Measurements from ENCODE around the gene TNFRSF19.
"Not testable (repeated sequence)": the region's sequence is repeated elsewhere in the genome, so short reads cannot be mapped to it uniquely, and the experiment has no call there.

Gene TNFRSF19

DNA sequence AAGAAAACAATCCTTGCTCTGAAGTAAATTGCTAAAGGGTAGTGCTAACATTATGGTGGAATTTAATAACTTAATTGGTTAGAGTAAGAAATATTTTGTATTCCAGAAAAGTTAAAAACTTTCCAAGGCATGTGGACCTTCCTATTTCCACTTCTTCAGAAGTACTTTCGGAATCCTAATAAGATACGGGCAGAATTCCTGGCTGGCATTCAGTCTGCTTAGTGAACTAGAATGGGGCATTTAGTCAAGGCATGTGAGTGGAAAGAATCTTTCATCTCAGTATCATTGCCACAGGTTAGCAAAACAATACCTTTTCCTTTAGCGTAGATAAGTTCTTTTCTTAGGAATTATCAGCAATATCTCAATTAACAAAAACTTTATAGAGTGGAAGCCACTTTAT, 85.1 kb downstream of the TNFRSF19 start:
- DNase-seq (ENCODE audit: low read depth): no peak

DNA sequence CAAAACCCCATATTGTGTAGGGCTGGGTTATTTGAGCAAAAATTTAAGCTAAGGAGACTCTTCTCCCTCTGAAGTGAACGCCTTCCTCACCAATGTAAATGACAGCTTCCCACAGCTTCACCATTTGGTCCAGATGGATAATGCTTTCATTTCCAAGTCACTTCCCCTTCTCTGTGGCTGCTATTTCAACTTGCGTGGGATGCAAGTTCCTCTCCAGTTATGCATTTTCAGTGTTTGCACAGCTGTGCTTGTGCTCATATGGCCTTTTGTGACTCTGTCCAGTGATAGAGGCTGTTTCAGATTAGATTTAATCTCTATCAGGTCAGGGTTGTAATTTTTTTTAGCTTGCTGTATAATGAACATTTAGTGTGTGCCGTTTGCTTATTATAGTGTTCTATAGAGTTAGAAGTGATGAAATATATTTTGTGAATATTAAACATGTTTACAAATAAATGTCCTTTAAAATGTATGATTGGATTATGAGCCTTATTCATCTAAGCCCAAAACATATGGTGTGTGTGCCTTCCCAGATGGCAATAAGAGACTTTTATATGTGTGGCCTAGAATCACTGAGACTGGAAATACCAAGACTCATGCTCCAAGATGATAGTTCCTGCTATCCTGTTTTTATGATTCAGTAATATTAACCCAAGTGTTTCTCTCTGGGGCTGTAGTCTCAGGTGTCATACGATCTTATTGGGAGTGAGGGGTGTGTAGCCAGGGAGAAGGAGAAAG, 86.6 kb downstream of the TNFRSF19 start:
- DNase-seq (ENCODE audit: low read depth): no peak

DNA sequence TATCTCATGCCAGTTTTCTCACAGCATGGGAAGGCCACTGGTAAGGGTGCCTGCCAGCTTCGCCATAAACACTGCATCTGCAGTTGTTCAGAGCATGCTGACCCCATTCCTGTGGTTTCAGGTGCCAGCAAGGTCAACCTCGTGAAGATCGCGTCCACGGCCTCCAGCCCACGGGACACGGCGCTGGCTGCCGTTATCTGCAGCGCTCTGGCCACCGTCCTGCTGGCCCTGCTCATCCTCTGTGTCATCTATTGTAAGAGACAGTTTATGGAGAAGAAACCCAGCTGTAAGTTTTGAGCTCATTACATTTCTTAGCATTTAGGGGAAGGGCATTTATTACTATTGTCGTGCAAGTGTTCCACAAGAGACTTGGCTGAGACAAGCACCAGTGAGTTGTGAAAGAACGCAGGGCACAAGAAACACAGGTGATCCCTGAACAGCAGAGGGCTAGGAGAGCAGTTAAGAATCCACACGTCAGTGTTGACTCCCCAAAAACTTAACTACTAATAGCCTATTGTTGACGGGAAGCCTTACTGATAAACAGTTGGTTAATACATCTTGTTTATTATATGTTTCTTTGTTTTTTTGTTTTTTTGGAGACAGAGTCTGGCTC, 88.8 kb downstream of the TNFRSF19 start:
- DNase-seq (ENCODE audit: low read depth): no peak

DNA sequence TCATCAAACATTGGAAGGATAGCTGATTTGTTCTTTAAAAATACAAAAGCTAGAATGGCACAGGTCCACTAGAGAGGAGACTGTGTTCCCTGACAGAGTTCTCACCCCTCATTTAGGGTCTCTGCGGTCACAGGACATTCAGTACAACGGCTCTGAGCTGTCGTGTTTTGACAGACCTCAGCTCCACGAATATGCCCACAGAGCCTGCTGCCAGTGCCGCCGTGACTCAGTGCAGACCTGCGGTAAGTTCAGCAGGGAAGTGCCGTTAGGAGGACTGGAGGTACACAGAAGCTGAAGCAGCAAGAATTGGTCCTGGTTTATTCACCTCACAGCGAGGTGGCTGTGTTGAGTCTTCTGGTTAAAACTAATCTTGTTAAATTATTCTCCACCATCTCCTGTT, 90.0 kb downstream of the TNFRSF19 start:
- no peak for DNase-seq (ENCODE audit: low read depth)

DNA sequence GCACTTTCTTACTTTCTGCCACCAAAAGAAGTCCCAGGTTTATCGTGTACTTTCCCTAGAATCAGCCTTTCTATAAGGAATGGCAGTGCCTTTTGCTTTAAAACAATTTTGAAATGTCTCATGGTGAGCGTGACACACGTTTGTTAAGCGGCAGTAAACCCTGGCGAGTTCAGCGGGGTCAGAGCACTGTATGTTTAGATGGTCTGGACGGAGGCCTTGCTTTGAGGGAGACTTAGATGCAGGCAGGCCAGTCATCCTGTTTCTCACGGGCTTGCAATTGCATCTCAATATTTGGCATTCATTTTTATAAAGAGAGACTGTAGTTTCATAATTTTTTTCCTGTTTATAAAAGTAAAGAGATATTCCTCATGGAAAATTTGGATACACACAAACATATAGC, 96.4 kb downstream of the TNFRSF19 start:
- DNase-seq (ENCODE audit: low read depth): no peak

DNA sequence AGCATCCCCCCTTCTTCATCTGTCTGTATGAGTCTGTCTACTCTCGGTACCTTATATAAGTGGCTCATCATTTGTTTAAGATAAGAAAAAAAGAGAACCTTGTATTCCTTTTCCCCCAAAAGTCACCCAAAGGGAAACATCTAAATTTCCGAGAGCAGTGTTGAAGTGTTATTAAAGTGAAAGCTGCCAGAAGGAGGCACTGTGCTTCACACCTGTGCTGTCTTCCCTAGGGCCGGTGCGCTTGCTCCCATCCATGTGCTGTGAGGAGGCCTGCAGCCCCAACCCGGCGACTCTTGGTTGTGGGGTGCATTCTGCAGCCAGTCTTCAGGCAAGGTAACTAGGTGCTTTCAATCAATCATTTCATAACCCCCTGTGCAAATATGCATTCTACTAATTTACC, 97.5 kb downstream of the TNFRSF19 start:
- DNase-seq (ENCODE audit: low read depth): no peak

DNA sequence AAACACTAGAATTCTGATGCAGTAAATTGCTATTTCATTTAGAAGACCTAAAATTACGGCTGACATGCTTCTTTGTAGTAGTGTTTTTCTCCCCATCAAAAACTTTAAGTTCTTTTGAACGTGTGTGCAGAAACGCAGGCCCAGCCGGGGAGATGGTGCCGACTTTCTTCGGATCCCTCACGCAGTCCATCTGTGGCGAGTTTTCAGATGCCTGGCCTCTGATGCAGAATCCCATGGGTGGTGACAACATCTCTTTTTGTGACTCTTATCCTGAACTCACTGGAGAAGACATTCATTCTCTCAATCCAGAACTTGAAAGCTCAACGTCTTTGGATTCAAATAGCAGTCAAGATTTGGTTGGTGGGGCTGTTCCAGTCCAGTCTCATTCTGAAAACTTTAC, 98.3 kb downstream of the TNFRSF19 start:
- no peak for DNase-seq (ENCODE audit: low read depth)

DNA sequence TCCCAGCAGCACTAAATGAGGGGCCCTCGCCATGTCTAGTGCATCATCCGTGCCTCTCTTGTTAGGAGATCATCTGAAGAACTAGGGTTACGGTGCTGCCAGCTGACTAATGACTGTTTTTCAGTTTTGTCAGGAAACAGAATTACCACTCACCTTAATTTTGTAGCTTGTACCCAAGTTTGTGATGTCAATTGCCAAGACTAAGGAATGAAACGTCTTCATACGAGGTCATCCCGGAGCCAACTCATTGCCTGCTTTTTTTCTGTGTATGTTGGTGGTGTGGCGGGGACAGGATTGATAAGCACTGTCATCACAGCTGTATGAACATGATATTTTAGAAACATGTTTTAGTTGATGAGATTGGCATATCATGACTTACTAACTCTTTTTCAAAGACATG, 100.6 kb downstream of the TNFRSF19 start:
- DNase-seq (ENCODE audit: low read depth): no peak

DNA sequence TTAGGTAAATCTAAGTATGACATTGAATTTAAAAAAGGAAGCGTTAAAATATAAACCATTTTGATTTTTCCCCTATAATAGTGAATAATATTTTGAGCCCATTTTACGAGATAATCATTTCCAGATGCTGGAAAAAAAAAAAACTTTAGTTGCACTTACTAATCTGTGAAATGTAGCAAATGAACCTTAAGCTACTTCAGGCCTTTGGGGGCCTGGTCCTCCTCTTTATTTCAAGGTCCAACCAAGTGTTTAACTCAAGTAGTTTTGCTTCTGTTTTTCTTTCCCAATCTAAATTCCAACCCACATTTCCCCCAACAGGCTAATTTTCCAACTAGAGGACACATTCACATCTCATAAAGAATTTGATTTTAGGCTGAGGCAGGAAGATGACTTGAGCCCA, 101.2 kb downstream of the TNFRSF19 start:
- DNase-seq (ENCODE audit: low read depth): no peak

DNA sequence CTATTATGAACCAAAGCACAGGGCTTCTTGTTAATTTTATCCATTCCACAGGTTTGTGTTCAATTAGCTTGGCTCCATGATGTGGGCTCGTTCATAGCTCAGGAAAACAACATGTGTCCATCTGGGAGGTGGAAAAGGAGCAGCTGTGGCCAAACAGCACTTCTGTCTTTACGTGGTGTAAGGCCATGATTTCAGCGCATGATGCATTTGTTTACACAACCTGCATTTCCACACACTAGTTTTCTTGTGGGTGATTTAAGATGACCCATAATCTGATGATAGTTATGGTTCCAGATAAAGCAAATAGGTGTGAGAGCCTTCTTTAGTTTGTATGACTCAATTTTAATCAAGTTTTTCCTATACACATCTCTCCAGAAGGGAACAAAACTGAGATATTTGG, 101.7 kb downstream of the TNFRSF19 start:
- DNase-seq (ENCODE audit: low read depth): no peak

DNA sequence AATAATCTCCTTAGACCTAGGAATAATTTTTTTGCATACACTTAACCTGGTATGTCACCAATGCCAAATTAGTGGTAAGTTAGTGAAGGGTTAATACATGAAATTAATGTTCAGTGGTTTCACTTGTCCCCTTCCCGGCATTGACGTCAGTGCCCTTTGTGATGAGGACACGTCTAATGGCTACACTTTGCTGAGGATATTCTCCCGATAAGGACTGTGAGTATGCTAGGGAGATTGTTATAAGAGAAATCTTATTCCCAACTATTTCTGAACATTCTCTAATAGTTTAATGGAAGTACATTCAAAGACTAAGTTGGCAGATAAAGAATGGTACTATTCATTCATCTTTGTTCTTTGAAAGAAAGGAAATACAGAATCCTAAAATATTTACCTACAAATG, 102.4 kb downstream of the TNFRSF19 start:
- no peak for DNase-seq (ENCODE audit: low read depth)

DNA sequence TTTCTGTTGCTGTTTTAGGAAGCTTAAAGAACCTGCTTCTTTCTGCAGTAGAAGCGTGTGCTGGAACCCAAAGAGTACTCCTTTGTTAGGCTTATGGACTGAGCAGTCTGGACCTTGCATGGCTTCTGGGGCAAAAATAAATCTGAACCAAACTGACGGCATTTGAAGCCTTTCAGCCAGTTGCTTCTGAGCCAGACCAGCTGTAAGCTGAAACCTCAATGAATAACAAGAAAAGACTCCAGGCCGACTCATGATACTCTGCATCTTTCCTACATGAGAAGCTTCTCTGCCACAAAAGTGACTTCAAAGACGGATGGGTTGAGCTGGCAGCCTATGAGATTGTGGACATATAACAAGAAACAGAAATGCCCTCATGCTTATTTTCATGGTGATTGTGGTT, 103.1 kb downstream of the TNFRSF19 start:
- DNase-seq (ENCODE audit: low read depth): peak; percentile 17

DNA sequence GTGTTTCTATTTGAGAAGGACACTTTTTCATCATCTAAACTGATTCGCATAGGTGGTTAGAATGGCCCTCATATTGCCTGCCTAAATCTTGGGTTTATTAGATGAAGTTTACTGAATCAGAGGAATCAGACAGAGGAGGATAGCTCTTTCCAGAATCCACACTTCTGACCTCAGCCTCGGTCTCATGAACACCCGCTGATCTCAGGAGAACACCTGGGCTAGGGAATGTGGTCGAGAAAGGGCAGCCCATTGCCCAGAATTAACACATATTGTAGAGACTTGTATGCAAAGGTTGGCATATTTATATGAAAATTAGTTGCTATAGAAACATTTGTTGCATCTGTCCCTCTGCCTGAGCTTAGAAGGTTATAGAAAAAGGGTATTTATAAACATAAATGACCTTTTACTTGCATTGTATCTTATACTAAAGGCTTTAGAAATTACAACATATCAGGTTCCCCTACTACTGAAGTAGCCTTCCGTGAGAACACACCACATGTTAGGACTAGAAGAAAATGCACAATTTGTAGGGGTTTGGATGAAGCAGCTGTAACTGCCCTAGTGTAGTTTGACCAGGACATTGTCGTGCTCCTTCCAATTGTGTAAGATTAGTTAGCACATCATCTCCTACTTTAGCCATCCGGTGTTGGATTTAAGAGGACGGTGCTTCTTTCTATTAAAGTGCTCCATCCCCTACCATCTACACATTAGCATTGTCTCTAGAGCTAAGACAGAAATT, 103.8 kb downstream of the TNFRSF19 start:
- DNase-seq (ENCODE audit: low read depth): no peak

DNA sequence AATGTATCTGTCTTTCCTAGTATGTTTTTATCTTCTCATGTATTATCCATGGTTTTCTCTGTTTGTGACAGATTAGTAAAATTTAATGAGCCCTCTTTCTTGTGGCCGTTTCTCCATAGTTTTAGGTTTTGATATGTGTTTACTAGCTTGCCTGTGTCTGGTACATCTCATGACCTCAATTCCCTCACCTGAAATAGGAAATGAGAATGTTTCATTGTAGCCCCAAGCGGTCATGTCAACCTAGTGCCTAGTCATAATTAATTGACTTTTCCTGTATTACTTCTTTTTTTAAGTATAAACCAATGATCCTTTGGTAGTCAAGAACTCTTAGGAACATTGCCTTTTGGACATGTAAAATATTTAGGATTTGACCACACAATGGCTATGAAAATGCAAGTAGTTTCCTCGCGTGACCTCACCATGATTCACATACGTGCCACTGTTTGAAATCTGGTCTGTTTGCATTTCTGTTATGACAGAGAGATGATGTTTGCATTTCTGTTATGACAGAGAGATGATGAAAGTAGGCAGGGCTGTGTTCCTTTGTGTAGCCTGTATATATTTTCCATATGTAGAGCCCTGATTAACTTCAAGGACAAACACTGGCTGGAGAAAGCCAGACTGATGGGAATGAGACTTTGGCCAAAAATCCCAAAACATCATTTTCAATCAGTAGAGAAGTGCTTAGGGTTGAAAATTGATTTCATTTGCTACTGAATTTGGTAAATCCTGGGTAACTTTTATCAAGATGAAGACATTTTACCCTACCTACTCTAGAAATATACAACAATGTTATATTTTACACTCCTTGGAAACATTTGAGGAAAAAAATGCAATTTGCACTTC, 104.8 kb downstream of the TNFRSF19 start:
- peak; percentile 9 for DNase-seq (ENCODE audit: low read depth)

DNA sequence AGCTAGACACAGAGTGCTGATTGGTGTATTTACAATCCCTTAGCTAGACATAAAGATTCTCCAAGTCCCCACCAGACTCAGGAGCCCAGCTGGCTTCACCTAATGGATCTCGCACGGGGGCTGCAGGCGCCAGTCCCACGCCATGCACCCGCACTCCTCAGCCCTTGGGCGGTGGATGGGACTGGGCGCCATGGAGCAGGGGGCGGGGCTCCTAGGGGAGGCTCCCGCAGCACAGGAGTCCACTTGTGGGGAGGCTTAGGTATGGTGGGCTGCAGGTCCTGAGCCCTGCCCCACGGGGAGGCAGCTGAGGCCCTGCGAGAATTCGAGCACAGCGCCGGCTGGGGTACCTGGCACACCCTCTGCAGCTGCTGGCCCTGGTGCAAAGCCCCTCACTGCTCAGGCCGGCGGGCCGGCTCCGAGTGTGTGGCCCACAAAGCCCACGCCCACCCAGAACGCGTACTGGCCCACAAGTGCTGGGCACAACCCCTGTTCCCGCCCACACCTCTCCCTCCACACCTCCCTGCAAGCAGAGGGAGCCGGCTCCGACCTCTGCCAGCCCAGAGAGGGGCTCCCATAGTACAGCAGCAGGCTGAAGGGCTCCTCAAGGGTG, 107.6 kb downstream of the TNFRSF19 start:
- not testable (repeated sequence) for DNase-seq (ENCODE audit: low read depth)

DNA sequence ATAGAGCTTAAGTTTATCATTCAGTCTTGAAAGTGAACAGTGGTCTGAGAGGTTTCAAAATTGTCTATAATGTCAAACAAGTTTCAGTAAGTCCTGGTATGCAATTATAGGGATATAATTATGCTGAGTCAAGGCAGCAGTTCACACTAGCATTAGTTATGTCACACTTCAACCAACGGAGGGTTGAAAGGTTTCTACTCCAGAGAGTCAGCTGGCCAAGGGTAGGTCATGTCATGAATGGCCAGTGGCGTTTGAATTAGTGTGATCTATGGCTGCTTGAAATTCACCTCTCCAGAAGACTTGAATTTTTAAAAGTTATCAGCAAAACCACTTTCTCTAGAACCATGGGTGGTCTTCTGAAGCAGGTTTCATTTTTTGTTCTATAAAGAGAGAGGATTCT, 108.6 kb downstream of the TNFRSF19 start:
- DNase-seq (ENCODE audit: low read depth): no peak

DNA sequence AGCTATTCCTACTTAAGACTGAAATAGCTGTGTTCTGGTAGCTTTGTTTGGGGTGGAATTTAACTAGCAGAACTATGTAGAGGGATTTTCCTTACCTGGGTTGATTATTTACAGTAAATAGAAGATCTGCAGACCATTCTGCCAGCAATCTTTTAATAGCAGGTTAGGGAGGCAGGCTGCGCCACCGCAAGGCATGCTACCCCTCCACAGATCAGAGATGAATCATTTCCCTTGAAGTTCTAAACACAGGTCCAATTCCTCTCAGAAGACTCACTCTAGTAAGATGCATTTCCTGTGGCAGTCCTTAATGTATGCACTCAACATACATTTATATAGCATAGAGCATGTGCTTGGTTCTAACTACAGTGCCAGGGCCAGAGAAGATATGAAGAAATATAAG, 109.0 kb downstream of the TNFRSF19 start:
- no peak for DNase-seq (ENCODE audit: low read depth)

DNA sequence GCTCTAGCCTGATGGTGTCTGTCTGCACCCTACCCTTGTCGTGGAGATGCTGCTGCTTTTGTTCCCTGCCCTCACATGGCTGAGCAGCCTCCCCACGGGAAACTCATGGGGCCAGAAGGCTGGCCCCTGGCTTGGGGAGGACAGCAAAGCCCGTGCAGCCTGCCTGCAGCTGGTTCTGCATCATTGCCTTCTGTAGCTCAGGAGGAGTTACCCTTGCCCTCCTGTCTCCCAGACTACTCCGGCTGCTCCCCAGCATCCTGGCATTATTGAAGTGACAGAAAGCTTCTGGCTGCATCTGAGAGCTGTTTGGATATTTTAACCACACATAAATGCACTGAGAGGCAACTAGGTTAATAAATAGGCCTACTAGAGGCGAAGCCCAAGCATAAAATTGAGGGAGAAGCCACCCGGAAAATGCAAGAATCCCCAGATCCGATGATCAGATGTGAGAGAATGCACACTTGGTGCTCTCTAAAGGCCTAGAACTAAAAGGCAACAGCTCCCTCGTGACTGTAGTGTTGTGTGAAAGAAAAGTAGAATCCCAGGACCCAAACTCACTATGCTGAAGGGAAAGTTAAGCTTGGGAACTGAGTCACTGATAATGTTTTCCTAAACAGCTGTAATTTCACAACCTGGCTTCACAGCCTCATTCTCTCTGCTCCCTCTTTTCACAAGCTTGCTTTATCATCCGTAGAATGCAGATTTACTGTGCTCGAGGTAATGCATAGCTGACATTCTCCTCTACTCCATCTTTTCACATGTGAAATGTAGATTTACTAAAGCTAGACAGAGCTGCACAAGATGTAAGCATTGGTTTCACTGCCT, 110.8 kb downstream of the TNFRSF19 start:
- no peak for DNase-seq (ENCODE audit: low read depth)

DNA sequence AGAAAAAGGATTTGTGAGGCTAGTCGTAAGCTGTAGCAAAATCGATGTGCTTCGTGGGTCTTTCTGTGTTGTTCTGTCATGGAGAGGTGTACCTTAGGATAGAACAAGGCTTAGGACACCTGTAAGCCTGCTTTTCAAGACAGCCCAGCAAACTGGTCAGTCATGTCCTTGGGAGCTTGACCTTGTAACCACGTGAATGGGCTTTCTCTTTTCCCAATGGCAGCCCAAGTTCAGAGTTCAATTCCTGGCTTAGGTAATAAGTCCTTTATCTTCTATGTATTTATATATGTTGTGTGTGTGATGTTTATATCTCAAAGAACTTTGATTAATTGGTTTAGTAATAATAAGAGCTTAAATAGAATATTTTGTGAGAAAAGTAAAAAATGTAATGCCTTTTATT, 112.9 kb downstream of the TNFRSF19 start:
- DNase-seq (ENCODE audit: low read depth): no peak

DNA sequence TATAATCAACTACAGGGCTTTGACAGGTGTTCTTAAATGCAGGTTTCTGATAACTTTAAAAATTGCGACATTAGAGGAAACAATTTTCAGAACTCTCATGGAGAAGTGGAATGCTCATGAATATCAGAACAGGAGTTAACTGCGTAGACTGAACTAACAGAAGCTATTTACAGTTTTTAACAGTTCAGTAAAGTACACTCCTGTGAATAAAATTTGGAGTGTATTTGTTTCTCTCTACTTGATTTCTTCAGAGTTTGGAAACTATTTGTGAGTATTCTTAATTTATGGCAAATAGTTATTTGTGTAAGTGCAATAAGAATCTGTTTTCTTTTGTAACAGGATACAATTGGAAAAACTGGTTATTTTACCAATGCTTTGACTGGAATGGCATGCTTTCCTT, 114.4 kb downstream of the TNFRSF19 start:
- DNase-seq (ENCODE audit: low read depth): no peak

DNA sequence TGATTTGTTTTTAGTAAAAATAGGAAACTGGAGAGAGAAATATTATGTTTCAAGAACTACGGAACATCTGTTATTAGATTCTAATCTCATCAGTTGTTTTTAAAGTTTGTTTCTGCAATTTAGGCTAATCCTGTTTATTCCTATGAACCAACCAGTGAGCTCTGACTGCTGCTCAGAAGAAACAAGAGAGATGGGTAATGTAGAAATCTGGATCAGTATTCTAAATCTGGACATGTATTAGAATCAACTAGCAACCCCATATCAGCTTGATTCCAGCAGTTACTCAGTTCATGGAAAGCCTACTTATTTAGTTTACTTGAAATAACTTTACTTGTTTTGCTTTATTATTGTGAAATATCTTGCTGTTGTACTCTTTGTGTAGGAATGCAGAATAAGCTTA, 115.2 kb downstream of the TNFRSF19 start:
- no peak for DNase-seq (ENCODE audit: low read depth)
